CD4-positive, alpha-beta T cell (primary cell): ENCODE results near the gene ETF1. TPM values are rescaled to one million over a fixed set of nuclear protein-coding genes. Genes with fewer than 3 reads are reported as not detected.

Experiments
- ATAC-seq: fragments of 200-7000 bp; cut with Tn5 transposase; one replicate; pipeline ENCODE4 v1.10.0; 2022; ENCODE audit warnings: mild to moderate bottlenecking; ENCODE audit not compliant: poor library complexity
- CTCF ChIA-PET: fragments of 350-600 bp; sonication (Branson Sonifier 250); formaldehyde crosslinking; loops from one replicate; lab custom pipeline; 2021; ENCODE audit warnings: antibody characterized with exemption, inconsistent platforms; lab: Charles Lee
- POLR2A ChIA-PET: fragments of 350-600 bp; sonication (Branson Sonifier 250); formaldehyde crosslinking; loops from one replicate; lab custom pipeline; 2021; ENCODE audit warnings: antibody characterized with exemption, inconsistent platforms; lab: Charles Lee
- DNase-seq, 14 experiments: peaks; one replicate each; pipeline ENCODE4 v3.0.0-alpha.2; 2013 to 2020; ENCODE audit warnings: mixed read lengths in 2 of 14
- H3K27ac ChIP-seq, 2 donors: one replicate each; pipeline versions ENCODE4 v1.5.1 to v1.7.0; 2013; ENCODE audit warnings: low read length in 2 of 2, low read depth in 1 of 2, mild to moderate bottlenecking in 1 of 2
- H3K27me3 ChIP-seq, 2 experiments: 1 replicate in 1 of 2; 2 replicates in 1 of 2; pipeline versions ENCODE4 v1.6.1 to v1.7.0; 2013; ENCODE audit warnings: low read length in 2 of 2, control low read depth in 1 of 2, mild to moderate bottlenecking in 1 of 2, moderate library complexity in 1 of 2; ENCODE audit not compliant: insufficient read depth in 2 of 2, control insufficient read depth in 1 of 2
- H3K36me3 ChIP-seq: one replicate; pipeline ENCODE4 v1.6.1; 2013; ENCODE audit warnings: low read length, control low read depth; ENCODE audit not compliant: insufficient read depth
- H3K4me1 ChIP-seq: one replicate; pipeline ENCODE4 v1.6.1; 2013; ENCODE audit warnings: low read length, control low read depth; ENCODE audit not compliant: insufficient read depth
- H3K4me3 ChIP-seq: one replicate; pipeline ENCODE4 v1.5.1; 2013; ENCODE audit warnings: mild to moderate bottlenecking, low read length, moderate library complexity
- H3K9me3 ChIP-seq, 2 experiments: 1 replicate in 1 of 2; 2 replicates in 1 of 2; pipeline versions ENCODE4 v1.6.1 to v1.7.0; 2013; ENCODE audit warnings: low read length in 2 of 2, mild to moderate bottlenecking in 2 of 2, control low read depth in 1 of 2, moderate library complexity in 1 of 2; ENCODE audit not compliant: control insufficient read depth in 1 of 2, insufficient read depth in 1 of 2
- H3K27ac Mint-ChIP-seq: one replicate; pipeline ENCODE4 v1.8.0; 2020; ENCODE audit warnings: mixed read lengths
- H3K27me3 Mint-ChIP-seq: one replicate; pipeline ENCODE4 v1.8.0; 2021; ENCODE audit warnings: mixed read lengths
- H3K36me3 Mint-ChIP-seq: one replicate; pipeline ENCODE4 v1.8.0; 2021; ENCODE audit warnings: low read depth, mixed read lengths
- H3K4me1 Mint-ChIP-seq: one replicate; pipeline ENCODE4 v1.8.0; 2021; ENCODE audit warnings: low read depth, mixed read lengths
- H3K4me3 Mint-ChIP-seq: one replicate; pipeline ENCODE4 v1.8.0; 2020; ENCODE audit warnings: mild to moderate bottlenecking, mixed read lengths
- H3K9me3 Mint-ChIP-seq: one replicate; pipeline ENCODE4 v1.8.0; 2020; ENCODE audit warnings: mixed read lengths
- intact Hi-C, 2 experiments: fragments of 100-400 bp; cut with DNase I in 1 of 2; cut with micrococcal nuclease in 1 of 2; formaldehyde crosslinking; loops; one replicate each; pipeline versions ENCODE4 v1.15.1 to v1.9.0; 2023 to 2025; cut with DNase I, micrococcal nuclease
- total RNA-seq, 174 experiments: library from RNA in 2 of 174; stranded (reverse) in 2 of 174; gene quantifications; one replicate each; pipeline ENCODE4 v1.2.3 and lab custom pipeline; 2021 to 2026
- TF ChIP-seq, protein P1 (sequence below): fragments of 200-600 bp; IDR thresholded peaks from one replicate; pipeline ENCODE4 v1.8.0; 2022; ENCODE audit warnings: antibody characterized with exemption, mild to moderate bottlenecking

The ETF1 gene
- total RNA-seq, 2 experiments from 2014 or later = 178 to 187 TPM

GRCh38 chr5:138528744-138529469, 14.1 kb downstream of the ETF1 start:
- H3K9me3 ChIP-seq = no peaks in the 10 kb centered on the region
- no peak overlapping the region for H3K27ac Mint-ChIP-seq
- H3K4me3 Mint-ChIP-seq = no peak overlapping the region
- peaks cover 56% of the 10 kb centered on the region for H3K4me1 Mint-ChIP-seq
- intact Hi-C loops = no loop called here
- peaks cover 48% of the 10 kb centered on the region for H3K36me3 Mint-ChIP-seq
- DNase-seq (no peak), ATAC-seq (no peak)
- H3K4me3 ChIP-seq = no peak overlapping the region
- H3K9me3 Mint-ChIP-seq = no peaks in the 10 kb centered on the region
- no peak overlapping the region for H3K27ac ChIP-seq
- no peaks in the 10 kb centered on the region for H3K27me3 Mint-ChIP-seq
- CTCF ChIA-PET = interaction anchor here (1.4 to 1.8 kb wide), 3 partner anchors 12 to 19 kb away, joined by 3 to 4 read pairs (median 3); no protein-coding TSS in a partner anchor
- TF ChIP-seq, protein P1, sequence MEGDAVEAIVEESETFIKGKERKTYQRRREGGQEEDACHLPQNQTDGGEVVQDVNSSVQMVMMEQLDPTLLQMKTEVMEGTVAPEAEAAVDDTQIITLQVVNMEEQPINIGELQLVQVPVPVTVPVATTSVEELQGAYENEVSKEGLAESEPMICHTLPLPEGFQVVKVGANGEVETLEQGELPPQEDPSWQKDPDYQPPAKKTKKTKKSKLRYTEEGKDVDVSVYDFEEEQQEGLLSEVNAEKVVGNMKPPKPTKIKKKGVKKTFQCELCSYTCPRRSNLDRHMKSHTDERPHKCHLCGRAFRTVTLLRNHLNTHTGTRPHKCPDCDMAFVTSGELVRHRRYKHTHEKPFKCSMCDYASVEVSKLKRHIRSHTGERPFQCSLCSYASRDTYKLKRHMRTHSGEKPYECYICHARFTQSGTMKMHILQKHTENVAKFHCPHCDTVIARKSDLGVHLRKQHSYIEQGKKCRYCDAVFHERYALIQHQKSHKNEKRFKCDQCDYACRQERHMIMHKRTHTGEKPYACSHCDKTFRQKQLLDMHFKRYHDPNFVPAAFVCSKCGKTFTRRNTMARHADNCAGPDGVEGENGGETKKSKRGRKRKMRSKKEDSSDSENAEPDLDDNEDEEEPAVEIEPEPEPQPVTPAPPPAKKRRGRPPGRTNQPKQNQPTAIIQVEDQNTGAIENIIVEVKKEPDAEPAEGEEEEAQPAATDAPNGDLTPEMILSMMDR = no peak
- POLR2A ChIA-PET = interaction anchor here (1.8 kb wide), 1 partner anchor 15 kb away, joined by 6 read pairs; the partner anchor contains the start of gene ETF1
- peaks cover 10% of the 10 kb centered on the region for H3K4me1 ChIP-seq
- H3K36me3 ChIP-seq = peaks cover 33% of the 10 kb centered on the region
- no peaks in the 10 kb centered on the region for H3K27me3 ChIP-seq

DNA sequence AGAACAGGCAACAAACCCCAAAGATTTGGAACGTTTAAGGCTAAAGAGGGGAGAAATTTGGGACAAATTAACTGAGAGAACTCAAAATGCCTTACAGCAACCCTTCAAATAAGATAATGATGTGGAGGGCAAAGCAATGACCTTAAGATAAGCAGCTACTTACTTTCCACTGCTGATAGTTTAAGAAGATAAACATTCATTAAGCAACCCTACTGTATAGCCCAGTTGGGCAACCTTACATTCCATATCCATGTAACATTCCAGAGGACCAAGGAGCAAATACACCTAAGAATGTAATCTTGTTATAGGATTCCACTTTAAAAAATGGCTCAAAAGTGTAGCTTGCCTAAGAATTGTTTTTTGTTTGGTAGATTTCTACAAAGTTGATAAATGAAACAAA, 14.8 kb downstream of the ETF1 start:
- peaks cover 56% of the 10 kb centered on the region for H3K4me1 Mint-ChIP-seq
- ChIA-PET POLR2A (interaction anchor here (1.8 kb wide), 1 partner anchor 15 kb away, joined by 6 read pairs; the partner anchor contains the start of gene ETF1), CTCF (interaction anchor here (1.4 kb wide), 1 partner anchor 11 kb away, joined by 3 read pairs; no protein-coding TSS in a partner anchor)

GRCh38 chr5:138527170-138527569, 15.9 kb downstream of the ETF1 start:
- peaks cover 10% of the 10 kb centered on the region for H3K4me1 ChIP-seq
- Mint-ChIP-seq H3K27ac (no peak overlapping the region), H3K4me3 (no peak overlapping the region), H3K9me3 (no peaks in the 10 kb centered on the region), H3K27me3 (no peaks in the 10 kb centered on the region), H3K4me1 (peaks cover 46% of the 10 kb centered on the region), H3K36me3 (peaks cover 48% of the 10 kb centered on the region)
- no peaks in the 10 kb centered on the region for H3K9me3 ChIP-seq
- ChIA-PET CTCF (interaction anchor here (1.4 to 2.0 kb wide), 2 partner anchors 9 to 77 kb away, joined by 3 to 5 read pairs; no protein-coding TSS in a partner anchor), POLR2A (interaction anchor here (1.0 kb wide), 1 partner anchor 16 kb away, joined by 3 read pairs; the partner anchor contains the start of gene ETF1)
- H3K4me3 ChIP-seq = no peak overlapping the region
- ATAC-seq (no peak), DNase-seq (no peak)
- H3K27me3 ChIP-seq = no peaks in the 10 kb centered on the region
- TF ChIP-seq, protein P1 = no peak
- intact Hi-C loops = no loop called here
- H3K36me3 ChIP-seq = peaks cover 22% of the 10 kb centered on the region
- H3K27ac ChIP-seq = no peak overlapping the region

More for the DNA sequence above, 14.8 kb downstream of the ETF1 start:
- Mint-ChIP-seq H3K27me3 (no peaks in the 10 kb centered on the region), H3K4me3 (no peak overlapping the region), H3K36me3 (peaks cover 49% of the 10 kb centered on the region), H3K27ac (no peak overlapping the region), H3K9me3 (no peaks in the 10 kb centered on the region)
- peaks cover 10% of the 10 kb centered on the region for H3K4me1 ChIP-seq
- no peak for DNase-seq
- no peaks in the 10 kb centered on the region for H3K9me3 ChIP-seq
- peaks cover 28% of the 10 kb centered on the region for H3K36me3 ChIP-seq
- H3K27me3 ChIP-seq = no peaks in the 10 kb centered on the region
- ATAC-seq = no peak
- no peak overlapping the region for H3K4me3 ChIP-seq
- intact Hi-C loops = no loop called here
- TF ChIP-seq, protein P1 = no peak
- no peak overlapping the region for H3K27ac ChIP-seq
